GM19025 (cell line): Measurements from ENCODE around the gene CPZ.

ENCODE experiments used
- ATAC-seq: cut with Tn5 transposase; IDR thresholded peaks from one replicate; pipeline ENCODE4 v1.9.1; 2021; ENCODE audit warnings: mild to moderate bottlenecking, low read depth, moderate library complexity; ENCODE audit not compliant: unreplicated experiment

Gene CPZ

GRCh38 chr4:8666581-8666980, 74.0 kb downstream of the CPZ start:
- no peak for ATAC-seq
